OCI-LY3 (cell line): ENCODE results near the gene ASIP.

Experiments used
- CTCF ChIP-seq: fragments of 200-600, 300-600 bp; sonication (generic); IDR thresholded peaks from 2 replicates; pipeline ENCODE4 v1.5.1; 2014; ENCODE audit warnings: antibody characterized with exemption, low read length, low read depth
- EZH2phosphoT487 ChIP-seq: fragments of 200-600 bp; shearing (Covaris generic); IDR thresholded peaks from 2 replicates; pipeline ENCODE4 v1.6.1; 2018; ENCODE audit warnings: antibody characterized with exemption, mixed run types, low read depth

GRCh38 chr20:34254979-34255378 lies 13.8 kb downstream of the ASIP start:
- TF ChIP-seq CTCF (no peak), EZH2phosphoT487 (no peak)
